ENCODE measurements around the gene PKDREJ.

GRCh38 chr22:46234969-46235368, 28.2 kb downstream of the PKDREJ start:
- TF ChIP-seq EZH2 (IDR thresholded peaks at IDR 0.05; ENCODE audit: borderline replicate concordance, insufficient read depth, low read length, poor library complexity, severe bottlenecking) (no peak), POLR2AphosphoS5 (IDR thresholded peaks at IDR 0.05) (no peak)
- TF ChIP-seq, protein P1, sequence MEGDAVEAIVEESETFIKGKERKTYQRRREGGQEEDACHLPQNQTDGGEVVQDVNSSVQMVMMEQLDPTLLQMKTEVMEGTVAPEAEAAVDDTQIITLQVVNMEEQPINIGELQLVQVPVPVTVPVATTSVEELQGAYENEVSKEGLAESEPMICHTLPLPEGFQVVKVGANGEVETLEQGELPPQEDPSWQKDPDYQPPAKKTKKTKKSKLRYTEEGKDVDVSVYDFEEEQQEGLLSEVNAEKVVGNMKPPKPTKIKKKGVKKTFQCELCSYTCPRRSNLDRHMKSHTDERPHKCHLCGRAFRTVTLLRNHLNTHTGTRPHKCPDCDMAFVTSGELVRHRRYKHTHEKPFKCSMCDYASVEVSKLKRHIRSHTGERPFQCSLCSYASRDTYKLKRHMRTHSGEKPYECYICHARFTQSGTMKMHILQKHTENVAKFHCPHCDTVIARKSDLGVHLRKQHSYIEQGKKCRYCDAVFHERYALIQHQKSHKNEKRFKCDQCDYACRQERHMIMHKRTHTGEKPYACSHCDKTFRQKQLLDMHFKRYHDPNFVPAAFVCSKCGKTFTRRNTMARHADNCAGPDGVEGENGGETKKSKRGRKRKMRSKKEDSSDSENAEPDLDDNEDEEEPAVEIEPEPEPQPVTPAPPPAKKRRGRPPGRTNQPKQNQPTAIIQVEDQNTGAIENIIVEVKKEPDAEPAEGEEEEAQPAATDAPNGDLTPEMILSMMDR (IDR thresholded peaks at IDR 0.05; ENCODE audit: poor library complexity, severe bottlenecking): no peak
